GM23338 (cell line): ENCODE measurements around the gene EPPIN.

Experiments used
- CREB1 ChIP-seq: fragments of 250-450 bp; sonication (Bioruptor Pico); IDR thresholded peaks from 2 replicates; pipeline ENCODE4 v1.5.0; 2020; ENCODE audit warnings: low read depth, mild to moderate bottlenecking, moderate library complexity
- CTCF ChIP-seq, 2 experiments: fragments of 200-600 bp in 1 of 2; sonication (generic) in 1 of 2; conservative IDR thresholded peaks; 2 replicates each; pipeline versions ENCODE4 v1.5.1 to v1.6.1; 2016 to 2017; ENCODE audit warnings: antibody characterized with exemption in 2 of 2, low read depth in 2 of 2, mild to moderate bottlenecking in 2 of 2, moderate library complexity in 1 of 2
- ETS1 ChIP-seq: IDR thresholded peaks from 2 replicates; pipeline ENCODE4 v1.6.1; 2016; ENCODE audit warnings: antibody characterized with exemption
- EZH2 ChIP-seq: fragments of 200-600 bp; sonication (generic); IDR thresholded peaks from one replicate; pipeline ENCODE4 v1.8.0; 2017; ENCODE audit warnings: antibody characterized with exemption, mild to moderate bottlenecking, low read depth; ENCODE audit not compliant: unreplicated experiment
- EZH2phosphoT487 ChIP-seq: fragments of 200-600 bp; sonication (generic); IDR thresholded peaks from one replicate; pipeline ENCODE4 v1.8.1; 2018; ENCODE audit warnings: antibody characterized with exemption; ENCODE audit not compliant: unreplicated experiment
- JUNB ChIP-seq: IDR thresholded peaks from one replicate; pipeline ENCODE4 v1.6.1; 2016; ENCODE audit warnings: antibody characterized with exemption; ENCODE audit not compliant: unreplicated experiment
- NANOG ChIP-seq: IDR thresholded peaks from 2 replicates; pipeline ENCODE4 v1.6.1; 2016; ENCODE audit warnings: antibody characterized with exemption, borderline replicate concordance
- POLR2AphosphoS5 ChIP-seq: IDR thresholded peaks from 2 replicates; pipeline ENCODE4 v1.6.1; 2016; ENCODE audit warnings: antibody characterized with exemption, low read depth
- REST ChIP-seq: IDR thresholded peaks from one replicate; pipeline ENCODE4 v1.6.1; 2018; ENCODE audit warnings: antibody characterized with exemption; ENCODE audit not compliant: unreplicated experiment
- STAT1 ChIP-seq: IDR thresholded peaks from one replicate; pipeline ENCODE4 v1.6.1; 2016; ENCODE audit warnings: antibody characterized with exemption; ENCODE audit not compliant: unreplicated experiment
- ZNF114 ChIP-seq: fragments of 250-450 bp; sonication (Bioruptor Pico); IDR thresholded peaks from 2 replicates; pipeline ENCODE4 v1.5.0; 2020; ENCODE audit warnings: mild to moderate bottlenecking, moderate library complexity
- ZNF331 ChIP-seq: fragments of 250-450 bp; sonication (Bioruptor Pico); IDR thresholded peaks from 2 replicates; pipeline ENCODE4 v1.5.0; 2020; ENCODE audit warnings: low read depth, mild to moderate bottlenecking, moderate library complexity
- ZNF462 ChIP-seq: fragments of 250-450 bp; sonication (Bioruptor Pico); IDR thresholded peaks from 2 replicates; pipeline ENCODE4 v1.5.0; 2020; ENCODE audit warnings: mild to moderate bottlenecking, moderate library complexity

- no peak for TF ChIP-seq CTCF (conservative IDR thresholded peaks at IDR 0.05; ENCODE audit: low read depth in 2 of 2)
- no peak for TF ChIP-seq POLR2AphosphoS5
- TF ChIP-seq EZH2phosphoT487: no peak
- no peak for TF ChIP-seq CREB1 (CRISPR knock-in tag)
- TF ChIP-seq REST: no peak
- TF ChIP-seq NANOG: no peak
- no peak for TF ChIP-seq EZH2
- no peak for TF ChIP-seq ETS1
- TF ChIP-seq STAT1: no peak
- no peak for TF ChIP-seq JUNB
- no peak for TF ChIP-seq ZNF114
- no peak for TF ChIP-seq ZNF331 (CRISPR knock-in tag)
- TF ChIP-seq ZNF462 (CRISPR knock-in tag): no peak
Observed at GRCh38 chr20:45506398-45506797, 40.8 kb downstream of the EPPIN start.
